CD4-positive, alpha-beta T cell treated with Interleukin-15 for 4 hours (primary cell): Measurements from ENCODE around the gene PRR36.
"Not testable (repeated sequence)": the region's sequence is repeated elsewhere in the genome, so short reads cannot be mapped to it uniquely, and the experiment has no call there.

Source experiments
- DNase-seq: peaks from one replicate; pipeline ENCODE4 v3.0.0-alpha.2; 2020; ENCODE audit warnings: low spot score

The PRR36 gene

GRCh38 chr19:7859831-7860713 is 14.1 kb downstream of the PRR36 start:
- no peak for DNase-seq

- not testable (repeated sequence) for DNase-seq
These were observed 15.1 kb downstream of the PRR36 start for GRCh38 chr19:7859087-7859486.

- no peak for DNase-seq
These were observed 15.9 kb downstream of the PRR36 start for GRCh38 chr19:7858109-7858770.

- no peak for DNase-seq
These were observed 16.5 kb downstream of the PRR36 start for GRCh38 chr19:7857727-7858108.

GRCh38 chr19:7856679-7857663 is 17.2 kb downstream of the PRR36 start:
- DNase-seq: no peak

- DNase-seq: no peak
These were observed 18.0 kb downstream of the PRR36 start for GRCh38 chr19:7856109-7856591.

GRCh38 chr19:7855426-7856108 is 18.6 kb downstream of the PRR36 start:
- no peak for DNase-seq

- no peak for DNase-seq
These were observed 20.4 kb downstream of the PRR36 start for GRCh38 chr19:7853770-7854128.

GRCh38 chr19:7852851-7853769 is 21.1 kb downstream of the PRR36 start:
- peak; percentile 61 for DNase-seq

GRCh38 chr19:7851623-7852500 is 22.3 kb downstream of the PRR36 start:
- DNase-seq: no peak

GRCh38 chr19:7850945-7851622 is 23.1 kb downstream of the PRR36 start:
- DNase-seq: no peak

GRCh38 chr19:7850000-7850813 is 24.0 kb downstream of the PRR36 start:
- no peak for DNase-seq

GRCh38 chr19:7849631-7849999 is 24.6 kb downstream of the PRR36 start:
- DNase-seq: no peak

- DNase-seq: no peak
These were observed 25.3 kb downstream of the PRR36 start for GRCh38 chr19:7848779-7849457.

- DNase-seq: no peak
These were observed 26.5 kb downstream of the PRR36 start for GRCh38 chr19:7847664-7848063.

GRCh38 chr19:7846155-7846646 is 28.0 kb downstream of the PRR36 start:
- no peak for DNase-seq
